Measurements from ENCODE around the gene EHHADH. TPM values are rescaled to one million over a fixed set of nuclear protein-coding genes. Genes with fewer than 3 reads are reported as not detected.
A peak's percentile ranks its signal among the peaks of the same experiment; 100 is the strongest.

Gene EHHADH
- polyA plus RNA-seq, 4 donors = 25.6 to 39.6 (median 28.8) TPM

GRCh38 chr3:185199671-185200070 lies 54.2 kb downstream of the EHHADH start:
- DNase-seq (ENCODE audit: low read depth in 4 of 4, low spot score in 3 of 4) = no peak

- no peak for DNase-seq (ENCODE audit: low read depth in 4 of 4, low spot score in 3 of 4)
These were observed 54.6 kb downstream of the EHHADH start for GRCh38 chr3:185199206-185199605.

- DNase-seq (ENCODE audit: low read depth in 4 of 4, low spot score in 3 of 4) = no peak
These were observed 56.8 kb downstream of the EHHADH start for GRCh38 chr3:185197068-185197467.

GRCh38 chr3:185195652-185196051 lies 58.2 kb downstream of the EHHADH start:
- no peak for DNase-seq (ENCODE audit: low read depth in 4 of 4, low spot score in 3 of 4)

- no peak for DNase-seq (ENCODE audit: low read depth in 4 of 4, low spot score in 3 of 4)
These were observed 65.0 kb downstream of the EHHADH start for GRCh38 chr3:185188816-185189215.

- no peak for DNase-seq (ENCODE audit: low read depth in 4 of 4, low spot score in 3 of 4)
These were observed 66.5 kb downstream of the EHHADH start for GRCh38 chr3:185187391-185187790.

GRCh38 chr3:185176750-185177359 lies 77.0 kb downstream of the EHHADH start:
- peak in 3 of 4 donors; percentile 31 to 41 (median 32) for DNase-seq (ENCODE audit: low read depth in 4 of 4, low spot score in 3 of 4)

GRCh38 chr3:185175370-185175987 lies 78.4 kb downstream of the EHHADH start:
- DNase-seq (ENCODE audit: low read depth in 4 of 4, low spot score in 3 of 4) = peak in 1 of 4 donors; percentile 26

GRCh38 chr3:185172086-185173049 lies 81.5 kb downstream of the EHHADH start:
- no peak for DNase-seq (ENCODE audit: low read depth in 4 of 4, low spot score in 3 of 4)

- no peak for DNase-seq (ENCODE audit: low read depth in 4 of 4, low spot score in 3 of 4)
These were observed 89.2 kb downstream of the EHHADH start for GRCh38 chr3:185164428-185165217.

- no peak for DNase-seq (ENCODE audit: low read depth in 4 of 4, low spot score in 3 of 4)
These were observed 91.2 kb downstream of the EHHADH start for GRCh38 chr3:185162634-185163033.

GRCh38 chr3:185161761-185162160 lies 92.1 kb downstream of the EHHADH start:
- DNase-seq (ENCODE audit: low read depth in 4 of 4, low spot score in 3 of 4) = no peak

- no peak for DNase-seq (ENCODE audit: low read depth in 4 of 4, low spot score in 3 of 4)
These were observed 96.5 kb downstream of the EHHADH start for GRCh38 chr3:185157347-185157746.

- DNase-seq (ENCODE audit: low read depth in 4 of 4, low spot score in 3 of 4) = no peak
These were observed 98.2 kb downstream of the EHHADH start for GRCh38 chr3:185155678-185156077.

- no peak for DNase-seq (ENCODE audit: low read depth in 4 of 4, low spot score in 3 of 4)
These were observed 99.8 kb downstream of the EHHADH start for GRCh38 chr3:185153861-185154629.

- peak in 1 of 4 donors; percentile 22 for DNase-seq (ENCODE audit: low read depth in 4 of 4, low spot score in 3 of 4)
These were observed 100.6 kb downstream of the EHHADH start for GRCh38 chr3:185153171-185153771.

GRCh38 chr3:185152410-185153170 lies 101.3 kb downstream of the EHHADH start, which contains the start of gene C3orf70:
Gene C3orf70, minus strand, starts transcription at chr3:185153060. Its CDS starts 237 bp downstream, at chr3:185152823.
- DNase-seq (ENCODE audit: low read depth in 4 of 4, low spot score in 3 of 4) = peak in 2 of 4 donors; percentile 41 to 43

GRCh38 chr3:185151964-185152409 lies 101.9 kb downstream of the EHHADH start:
- DNase-seq (ENCODE audit: low read depth in 4 of 4, low spot score in 3 of 4) = no peak
